ENCODE measurements around the gene EDARADD.

DNA sequence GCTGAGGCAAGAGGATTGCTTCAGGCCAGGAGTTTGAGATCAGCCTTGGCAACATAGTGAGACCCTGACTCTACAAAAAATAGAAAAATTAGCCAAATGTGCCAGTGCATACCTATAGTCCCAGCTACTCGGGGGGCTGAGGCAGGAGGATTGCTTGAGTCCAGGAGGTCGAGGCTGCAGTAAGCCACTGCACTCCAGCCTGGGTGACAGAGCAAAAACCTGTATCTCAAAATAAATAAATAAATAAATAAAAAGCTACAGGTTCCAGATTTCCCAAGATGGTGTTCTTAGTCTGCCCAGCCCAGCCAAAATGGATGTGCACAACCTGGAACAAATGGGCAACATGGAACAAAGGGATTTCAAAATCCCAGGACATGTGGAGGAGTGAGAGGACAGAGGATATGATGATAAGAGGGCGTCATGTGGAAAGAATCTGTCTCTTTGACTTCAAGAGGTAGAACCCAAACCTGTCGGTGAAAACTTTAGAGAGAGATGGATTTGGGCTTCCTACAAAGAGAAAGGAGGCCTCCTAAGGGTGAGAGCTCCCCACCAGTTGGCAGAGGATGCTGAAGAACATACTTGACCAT lies 3.2 kb downstream of the EDARADD start:
- TF ChIP-seq, protein P1, sequence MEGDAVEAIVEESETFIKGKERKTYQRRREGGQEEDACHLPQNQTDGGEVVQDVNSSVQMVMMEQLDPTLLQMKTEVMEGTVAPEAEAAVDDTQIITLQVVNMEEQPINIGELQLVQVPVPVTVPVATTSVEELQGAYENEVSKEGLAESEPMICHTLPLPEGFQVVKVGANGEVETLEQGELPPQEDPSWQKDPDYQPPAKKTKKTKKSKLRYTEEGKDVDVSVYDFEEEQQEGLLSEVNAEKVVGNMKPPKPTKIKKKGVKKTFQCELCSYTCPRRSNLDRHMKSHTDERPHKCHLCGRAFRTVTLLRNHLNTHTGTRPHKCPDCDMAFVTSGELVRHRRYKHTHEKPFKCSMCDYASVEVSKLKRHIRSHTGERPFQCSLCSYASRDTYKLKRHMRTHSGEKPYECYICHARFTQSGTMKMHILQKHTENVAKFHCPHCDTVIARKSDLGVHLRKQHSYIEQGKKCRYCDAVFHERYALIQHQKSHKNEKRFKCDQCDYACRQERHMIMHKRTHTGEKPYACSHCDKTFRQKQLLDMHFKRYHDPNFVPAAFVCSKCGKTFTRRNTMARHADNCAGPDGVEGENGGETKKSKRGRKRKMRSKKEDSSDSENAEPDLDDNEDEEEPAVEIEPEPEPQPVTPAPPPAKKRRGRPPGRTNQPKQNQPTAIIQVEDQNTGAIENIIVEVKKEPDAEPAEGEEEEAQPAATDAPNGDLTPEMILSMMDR (conservative IDR thresholded peaks at IDR 0.05; ENCODE audit: low read length): no peak
- no peak for TF ChIP-seq EZH2phosphoT487 (IDR thresholded peaks at IDR 0.05; ENCODE audit: borderline replicate concordance, low read depth, low read length)
